Stimulated activated memory B cell treated with anti-CD40 and anti-IgM and Interleukin-4, amounts not matched to agents 10 μg/mL and 1 μg/mL and 100 μg/mL, for 72 hours (primary cell): ENCODE results near the gene THOC2.
"Not testable (repeated sequence)": the region's sequence is repeated elsewhere in the genome, so short reads cannot be mapped to it uniquely, and the experiment has no call there.

Source experiments
- ATAC-seq: fragments of 150-1000 bp; cut with Tn5 transposase; 2 replicates; pipeline ENCODE4 v1.10.0; 2021
- H3K27ac Mint-ChIP-seq: one replicate; pipeline ENCODE4 v1.8.0; 2022; ENCODE audit warnings: mild to moderate bottlenecking, mixed read lengths
- H3K27me3 Mint-ChIP-seq: one replicate; pipeline ENCODE4 v1.8.0; 2022; ENCODE audit warnings: mixed read lengths
- H3K36me3 Mint-ChIP-seq: one replicate; pipeline ENCODE4 v1.8.0; 2022; ENCODE audit warnings: mixed read lengths
- H3K4me1 Mint-ChIP-seq: one replicate; pipeline ENCODE4 v1.8.0; 2022; ENCODE audit warnings: mixed read lengths
- H3K4me3 Mint-ChIP-seq: one replicate; pipeline ENCODE4 v1.8.0; 2022; ENCODE audit warnings: mild to moderate bottlenecking, moderate library complexity, mixed read lengths
- H3K9me3 Mint-ChIP-seq: one replicate; pipeline ENCODE4 v1.8.0; 2022; ENCODE audit warnings: mixed read lengths

The THOC2 gene

GRCh38 chrX:123713841-123714240 lies 19.0 kb downstream of the THOC2 start:
- Mint-ChIP-seq H3K36me3 (peaks cover 5% of the 10 kb centered on the region), H3K4me1 (peaks cover 38% of the 10 kb centered on the region), H3K9me3 (no peaks in the 10 kb centered on the region), H3K27ac (peak overlapping the region; percentile 59), H3K4me3 (no peak overlapping the region), H3K27me3 (no peaks in the 10 kb centered on the region)
- ATAC-seq = no peak

- Mint-ChIP-seq H3K9me3 (no peaks in the 10 kb centered on the region), H3K27ac (peak overlapping the region; percentile 59), H3K4me1 (peaks cover 38% of the 10 kb centered on the region), H3K27me3 (no peaks in the 10 kb centered on the region), H3K36me3 (peaks cover 5% of the 10 kb centered on the region), H3K4me3 (no peak overlapping the region)
- ATAC-seq = no peak
These were observed 19.4 kb downstream of the THOC2 start for GRCh38 chrX:123713434-123713833.

- ATAC-seq, H3K9me3 Mint-ChIP-seq, H3K27me3 Mint-ChIP-seq, H3K4me3 Mint-ChIP-seq, H3K36me3 Mint-ChIP-seq, H3K27ac Mint-ChIP-seq: not testable (repeated sequence)
- H3K4me1 Mint-ChIP-seq = peaks cover 30% of the 10 kb centered on the region
These were observed 21.7 kb downstream of the THOC2 start for GRCh38 chrX:123711201-123711600.

- ATAC-seq = no peak
- Mint-ChIP-seq H3K4me1 (no peaks in the 10 kb centered on the region), H3K27me3 (no peaks in the 10 kb centered on the region), H3K27ac (no peak overlapping the region), H3K9me3 (no peaks in the 10 kb centered on the region), H3K4me3 (no peak overlapping the region), H3K36me3 (peaks cover 4% of the 10 kb centered on the region)
These were observed 28.1 kb downstream of the THOC2 start for GRCh38 chrX:123704781-123705180.

GRCh38 chrX:123698979-123699520 lies 33.8 kb downstream of the THOC2 start:
- no peaks in the 10 kb centered on the region for H3K4me1 Mint-ChIP-seq
- peaks cover 6% of the 10 kb centered on the region for H3K36me3 Mint-ChIP-seq
- no peak for ATAC-seq

GRCh38 chrX:123696334-123696733 lies 36.5 kb downstream of the THOC2 start:
- no peak for ATAC-seq
- no peaks in the 10 kb centered on the region for H3K9me3 Mint-ChIP-seq
- no peak overlapping the region for H3K27ac Mint-ChIP-seq
- H3K4me1 Mint-ChIP-seq = no peaks in the 10 kb centered on the region
- H3K36me3 Mint-ChIP-seq = peaks cover 6% of the 10 kb centered on the region
- no peak overlapping the region for H3K4me3 Mint-ChIP-seq
- H3K27me3 Mint-ChIP-seq = no peaks in the 10 kb centered on the region

More at GRCh38 chrX:123698979-123699520, 33.8 kb downstream of the THOC2 start:
- H3K9me3 Mint-ChIP-seq = no peaks in the 10 kb centered on the region
- H3K27me3 Mint-ChIP-seq = no peaks in the 10 kb centered on the region
- H3K27ac Mint-ChIP-seq = no peak overlapping the region
- H3K4me3 Mint-ChIP-seq = no peak overlapping the region

- H3K27ac Mint-ChIP-seq = no peak overlapping the region
- ATAC-seq = no peak
- no peaks in the 10 kb centered on the region for H3K4me1 Mint-ChIP-seq
- no peaks in the 10 kb centered on the region for H3K27me3 Mint-ChIP-seq
- no peak overlapping the region for H3K4me3 Mint-ChIP-seq
- no peaks in the 10 kb centered on the region for H3K9me3 Mint-ChIP-seq
- H3K36me3 Mint-ChIP-seq = peaks cover 6% of the 10 kb centered on the region
These were observed 37.6 kb downstream of the THOC2 start for GRCh38 chrX:123695242-123695641.

GRCh38 chrX:123691776-123692175 lies 41.1 kb downstream of the THOC2 start:
- Mint-ChIP-seq H3K27ac (no peak overlapping the region), H3K27me3 (no peaks in the 10 kb centered on the region), H3K4me3 (no peak overlapping the region), H3K36me3 (peaks cover 17% of the 10 kb centered on the region), H3K4me1 (no peaks in the 10 kb centered on the region), H3K9me3 (no peaks in the 10 kb centered on the region)
- no peak for ATAC-seq

- H3K27me3 Mint-ChIP-seq = no peaks in the 10 kb centered on the region
- H3K9me3 Mint-ChIP-seq = no peaks in the 10 kb centered on the region
- H3K27ac Mint-ChIP-seq = no peak overlapping the region
- H3K36me3 Mint-ChIP-seq = peaks cover 34% of the 10 kb centered on the region
- H3K4me3 Mint-ChIP-seq = no peak overlapping the region
- peaks cover 5% of the 10 kb centered on the region for H3K4me1 Mint-ChIP-seq
- no peak for ATAC-seq
These were observed 44.3 kb downstream of the THOC2 start for GRCh38 chrX:123688524-123688923.

GRCh38 chrX:123685232-123685631 lies 47.6 kb downstream of the THOC2 start:
- peaks cover 5% of the 10 kb centered on the region for H3K4me1 Mint-ChIP-seq
- no peak for ATAC-seq
- no peak overlapping the region for H3K27ac Mint-ChIP-seq
- peaks cover 58% of the 10 kb centered on the region for H3K36me3 Mint-ChIP-seq
- no peaks in the 10 kb centered on the region for H3K27me3 Mint-ChIP-seq
- no peak overlapping the region for H3K4me3 Mint-ChIP-seq
- no peaks in the 10 kb centered on the region for H3K9me3 Mint-ChIP-seq

- H3K27ac Mint-ChIP-seq = no peak overlapping the region
- H3K9me3 Mint-ChIP-seq = no peaks in the 10 kb centered on the region
- no peaks in the 10 kb centered on the region for H3K27me3 Mint-ChIP-seq
- H3K4me3 Mint-ChIP-seq = no peak overlapping the region
- H3K4me1 Mint-ChIP-seq = peaks cover 5% of the 10 kb centered on the region
- no peak for ATAC-seq
- H3K36me3 Mint-ChIP-seq = peaks cover 64% of the 10 kb centered on the region
These were observed 50.7 kb downstream of the THOC2 start for GRCh38 chrX:123682186-123682585.

- not testable (repeated sequence) for ATAC-seq, H3K9me3 Mint-ChIP-seq, H3K4me3 Mint-ChIP-seq, H3K4me1 Mint-ChIP-seq, H3K27me3 Mint-ChIP-seq, H3K27ac Mint-ChIP-seq
- H3K36me3 Mint-ChIP-seq = peaks cover 71% of the 10 kb centered on the region
These were observed 53.0 kb downstream of the THOC2 start for GRCh38 chrX:123679733-123680460.

- no peaks in the 10 kb centered on the region for H3K4me1 Mint-ChIP-seq
- no peak for ATAC-seq
- peaks cover 3% of the 10 kb centered on the region for H3K9me3 Mint-ChIP-seq
- H3K27me3 Mint-ChIP-seq = no peaks in the 10 kb centered on the region
- no peak overlapping the region for H3K4me3 Mint-ChIP-seq
- H3K27ac Mint-ChIP-seq = no peak overlapping the region
- H3K36me3 Mint-ChIP-seq = peaks cover 57% of the 10 kb centered on the region
These were observed 57.7 kb downstream of the THOC2 start for GRCh38 chrX:123675154-123675553.

- Mint-ChIP-seq H3K36me3 (peaks cover 54% of the 10 kb centered on the region), H3K4me1 (no peaks in the 10 kb centered on the region), H3K27ac (no peak overlapping the region), H3K27me3 (no peaks in the 10 kb centered on the region), H3K9me3 (peaks cover 3% of the 10 kb centered on the region), H3K4me3 (no peak overlapping the region)
- no peak for ATAC-seq
These were observed 59.0 kb downstream of the THOC2 start for GRCh38 chrX:123673813-123674212.

- no peaks in the 10 kb centered on the region for H3K4me1 Mint-ChIP-seq
- no peaks in the 10 kb centered on the region for H3K9me3 Mint-ChIP-seq
- no peak overlapping the region for H3K4me3 Mint-ChIP-seq
- ATAC-seq = no peak
- peaks cover 61% of the 10 kb centered on the region for H3K36me3 Mint-ChIP-seq
- H3K27ac Mint-ChIP-seq = no peak overlapping the region
- H3K27me3 Mint-ChIP-seq = no peaks in the 10 kb centered on the region
These were observed 67.7 kb downstream of the THOC2 start for GRCh38 chrX:123665197-123665596.

- not testable (repeated sequence) for H3K27ac Mint-ChIP-seq, H3K27me3 Mint-ChIP-seq, H3K9me3 Mint-ChIP-seq, H3K4me3 Mint-ChIP-seq, H3K4me1 Mint-ChIP-seq, ATAC-seq
- H3K36me3 Mint-ChIP-seq = peaks cover 60% of the 10 kb centered on the region
These were observed 68.2 kb downstream of the THOC2 start for GRCh38 chrX:123664467-123665167.
